Ishikawa (cell line): ENCODE results near the gene VPS45.
A peak's percentile ranks its signal among the peaks of the same experiment; 100 is the strongest.

Experiments
- EGR1 ChIP-seq: IDR thresholded peaks from 2 replicates; pipeline ENCODE4 v1.6.1; 2012
- EP300 ChIP-seq: IDR thresholded peaks from 2 replicates; pipeline ENCODE4 v1.6.1; 2012; ENCODE audit warnings: borderline replicate concordance
- FOXM1 ChIP-seq: IDR thresholded peaks from 2 replicates; pipeline ENCODE4 v1.6.1; 2012; ENCODE audit warnings: low read depth, borderline replicate concordance
- RAD21 ChIP-seq: IDR thresholded peaks from 2 replicates; pipeline ENCODE4 v1.6.1; 2012; ENCODE audit warnings: low read depth
- TAF1 ChIP-seq: IDR thresholded peaks from 2 replicates; pipeline ENCODE4 v1.6.1; 2012; ENCODE audit warnings: low read depth, mild to moderate bottlenecking
- TEAD4 ChIP-seq: IDR thresholded peaks from 2 replicates; pipeline ENCODE4 v1.6.1; 2012
- TF ChIP-seq, protein P1 (sequence below): IDR thresholded peaks from 2 replicates; pipeline ENCODE4 v1.6.1; 2012; ENCODE audit warnings: low read depth, mild to moderate bottlenecking
- TF ChIP-seq, protein P2 (sequence below): IDR thresholded peaks from 2 replicates; pipeline ENCODE4 v1.6.1; 2012
- TF ChIP-seq, protein P3 (sequence below): IDR thresholded peaks from 2 replicates; pipeline ENCODE4 v1.6.1; 2012

DNA sequence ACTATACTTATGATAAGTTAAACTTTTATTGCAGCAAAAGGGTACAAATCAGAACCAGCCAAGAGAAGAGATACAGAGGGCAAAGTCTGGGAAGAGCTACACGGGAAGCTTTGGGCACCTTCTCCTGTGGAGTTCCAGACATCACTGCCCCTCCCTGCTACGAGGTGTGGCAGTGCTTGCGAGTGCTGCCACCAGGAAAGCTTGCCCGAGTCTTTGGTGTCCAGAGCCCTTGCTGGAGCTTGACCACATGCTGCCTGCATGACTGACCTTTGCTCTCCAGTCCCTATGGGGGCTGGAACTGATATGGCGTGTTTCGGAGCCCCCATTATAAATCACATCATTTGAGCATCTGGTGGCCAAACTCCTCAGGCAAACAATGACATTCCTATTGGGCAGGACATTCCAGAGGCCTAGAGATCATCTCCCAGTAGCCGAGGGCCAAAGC, 105.6 kb downstream of the VPS45 start:
- TF ChIP-seq TAF1 = no peak
- TF ChIP-seq EGR1 = no peak
- no peak for TF ChIP-seq RAD21
- TF ChIP-seq TEAD4 = peak; percentile 63
- TF ChIP-seq, protein P1, sequence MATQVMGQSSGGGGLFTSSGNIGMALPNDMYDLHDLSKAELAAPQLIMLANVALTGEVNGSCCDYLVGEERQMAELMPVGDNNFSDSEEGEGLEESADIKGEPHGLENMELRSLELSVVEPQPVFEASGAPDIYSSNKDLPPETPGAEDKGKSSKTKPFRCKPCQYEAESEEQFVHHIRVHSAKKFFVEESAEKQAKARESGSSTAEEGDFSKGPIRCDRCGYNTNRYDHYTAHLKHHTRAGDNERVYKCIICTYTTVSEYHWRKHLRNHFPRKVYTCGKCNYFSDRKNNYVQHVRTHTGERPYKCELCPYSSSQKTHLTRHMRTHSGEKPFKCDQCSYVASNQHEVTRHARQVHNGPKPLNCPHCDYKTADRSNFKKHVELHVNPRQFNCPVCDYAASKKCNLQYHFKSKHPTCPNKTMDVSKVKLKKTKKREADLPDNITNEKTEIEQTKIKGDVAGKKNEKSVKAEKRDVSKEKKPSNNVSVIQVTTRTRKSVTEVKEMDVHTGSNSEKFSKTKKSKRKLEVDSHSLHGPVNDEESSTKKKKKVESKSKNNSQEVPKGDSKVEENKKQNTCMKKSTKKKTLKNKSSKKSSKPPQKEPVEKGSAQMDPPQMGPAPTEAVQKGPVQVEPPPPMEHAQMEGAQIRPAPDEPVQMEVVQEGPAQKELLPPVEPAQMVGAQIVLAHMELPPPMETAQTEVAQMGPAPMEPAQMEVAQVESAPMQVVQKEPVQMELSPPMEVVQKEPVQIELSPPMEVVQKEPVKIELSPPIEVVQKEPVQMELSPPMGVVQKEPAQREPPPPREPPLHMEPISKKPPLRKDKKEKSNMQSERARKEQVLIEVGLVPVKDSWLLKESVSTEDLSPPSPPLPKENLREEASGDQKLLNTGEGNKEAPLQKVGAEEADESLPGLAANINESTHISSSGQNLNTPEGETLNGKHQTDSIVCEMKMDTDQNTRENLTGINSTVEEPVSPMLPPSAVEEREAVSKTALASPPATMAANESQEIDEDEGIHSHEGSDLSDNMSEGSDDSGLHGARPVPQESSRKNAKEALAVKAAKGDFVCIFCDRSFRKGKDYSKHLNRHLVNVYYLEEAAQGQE = no peak
- TF ChIP-seq FOXM1 = no peak
- TF ChIP-seq, protein P2, sequence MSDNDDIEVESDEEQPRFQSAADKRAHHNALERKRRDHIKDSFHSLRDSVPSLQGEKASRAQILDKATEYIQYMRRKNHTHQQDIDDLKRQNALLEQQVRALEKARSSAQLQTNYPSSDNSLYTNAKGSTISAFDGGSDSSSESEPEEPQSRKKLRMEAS = peak; percentile 64; the same call in 1 of the 2 replicates
- TF ChIP-seq, protein P3, sequence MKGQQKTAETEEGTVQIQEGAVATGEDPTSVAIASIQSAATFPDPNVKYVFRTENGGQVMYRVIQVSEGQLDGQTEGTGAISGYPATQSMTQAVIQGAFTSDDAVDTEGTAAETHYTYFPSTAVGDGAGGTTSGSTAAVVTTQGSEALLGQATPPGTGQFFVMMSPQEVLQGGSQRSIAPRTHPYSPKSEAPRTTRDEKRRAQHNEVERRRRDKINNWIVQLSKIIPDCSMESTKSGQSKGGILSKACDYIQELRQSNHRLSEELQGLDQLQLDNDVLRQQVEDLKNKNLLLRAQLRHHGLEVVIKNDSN = no peak
- TF ChIP-seq EP300 = no peak
